GM19372 (cell line): ENCODE results near the gene STK39.

ENCODE experiments used
- ATAC-seq: cut with Tn5 transposase; IDR thresholded peaks from one replicate; pipeline ENCODE4 v1.9.1; 2021; ENCODE audit warnings: mild to moderate bottlenecking, low read depth, moderate library complexity; ENCODE audit not compliant: unreplicated experiment

STK39 gene

DNA sequence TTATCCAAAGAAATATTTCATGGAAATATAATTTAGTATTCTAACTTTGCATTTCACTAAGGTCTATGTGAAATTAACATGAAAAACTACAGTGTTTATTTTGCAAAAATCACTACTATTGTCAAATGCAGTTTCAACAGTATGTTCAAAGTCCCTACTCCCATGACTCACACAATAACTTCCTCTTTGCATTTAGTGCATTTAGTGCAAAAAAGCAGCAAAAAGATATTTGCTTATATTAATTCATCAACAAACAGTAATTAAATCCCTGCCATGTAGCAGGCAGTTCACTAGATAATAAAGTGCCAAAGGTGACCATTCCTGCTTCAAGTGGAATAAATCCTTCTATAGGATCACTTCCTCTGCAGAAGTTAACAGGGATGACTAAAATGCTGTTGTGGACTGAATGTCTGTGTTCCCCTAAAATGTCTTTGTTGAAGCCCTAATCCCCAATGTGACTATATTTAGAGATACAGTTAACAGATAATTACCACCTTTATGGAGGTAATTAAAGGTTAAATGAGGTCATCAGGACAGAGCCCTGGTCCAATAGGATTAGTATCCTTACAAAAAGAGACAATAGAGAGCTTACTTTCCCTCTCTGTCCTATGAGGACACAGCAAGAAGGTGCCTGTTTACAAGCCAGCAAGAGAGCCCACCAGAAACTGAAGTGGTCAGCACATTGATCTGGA lies 61.7 kb downstream of the STK39 start:
- ATAC-seq, result no peak

DNA sequence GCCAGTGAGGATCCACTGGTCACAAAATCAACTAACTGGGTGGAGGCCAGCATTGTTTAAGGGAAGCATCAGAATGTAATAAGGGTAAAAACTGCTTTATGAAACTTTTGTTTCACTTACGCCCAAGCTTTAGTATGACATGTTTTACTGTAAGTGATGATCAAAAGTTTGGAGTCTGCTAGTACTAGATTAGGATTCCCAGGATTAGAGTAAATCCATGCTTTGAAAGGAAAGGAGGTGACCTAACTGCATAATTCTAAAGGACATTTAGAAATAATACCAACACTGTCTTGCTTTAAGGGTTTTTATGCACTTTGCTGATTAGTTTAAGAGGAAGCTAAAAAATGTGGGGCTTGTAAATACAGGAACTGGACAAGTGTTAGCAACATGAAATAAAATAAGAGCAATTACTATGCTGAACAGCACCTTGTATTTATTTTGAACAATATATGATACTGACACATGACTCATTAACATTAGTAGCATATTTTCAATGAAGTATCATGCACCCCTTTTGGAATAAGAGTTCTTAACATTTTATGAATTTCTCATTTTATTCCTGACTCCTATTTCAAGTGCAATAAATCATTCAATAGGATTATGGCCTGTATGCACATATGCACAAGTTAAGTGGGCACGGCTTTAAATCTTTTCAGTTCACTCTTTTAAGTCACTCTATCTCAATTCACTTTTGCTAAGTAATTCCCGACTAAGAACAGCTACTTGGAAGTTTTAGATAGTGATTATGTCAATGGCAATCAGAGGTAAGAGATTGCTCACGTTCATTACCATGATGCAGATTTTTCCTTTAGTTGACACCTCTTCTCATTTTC lies 62.5 kb downstream of the STK39 start:
- no peak for ATAC-seq

DNA sequence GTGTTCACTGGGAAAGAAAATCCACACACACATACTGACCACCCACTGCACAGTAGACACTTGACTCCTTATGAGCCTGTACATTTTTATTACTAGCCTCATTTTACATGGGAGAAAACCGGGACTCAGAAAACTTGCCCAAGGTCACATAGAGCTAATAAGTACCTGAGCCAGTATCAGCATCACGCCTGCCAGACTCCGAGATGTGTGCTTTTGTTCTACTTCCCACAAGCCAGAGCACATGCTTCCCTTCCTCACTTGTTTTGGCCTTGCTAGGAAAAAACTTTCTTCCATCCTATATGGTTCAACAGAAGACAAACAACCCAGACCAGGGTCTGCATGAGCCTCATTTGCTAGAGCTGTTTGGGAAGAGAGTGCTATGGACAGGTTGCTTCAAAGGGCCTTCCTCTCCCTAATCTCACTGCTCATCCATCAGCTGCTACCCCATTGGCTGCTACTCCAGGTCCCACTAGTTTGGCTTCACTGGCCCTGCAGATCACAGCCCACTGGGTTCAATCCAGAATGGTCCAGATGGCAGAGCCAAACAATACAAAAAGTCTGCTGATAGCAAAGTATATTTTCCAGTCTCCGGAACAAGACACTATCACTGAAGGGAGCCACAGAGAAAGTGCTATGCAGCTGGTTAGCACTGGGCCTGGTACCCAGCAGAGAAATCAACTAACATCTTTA lies 63.9 kb downstream of the STK39 start:
- no peak for ATAC-seq

DNA sequence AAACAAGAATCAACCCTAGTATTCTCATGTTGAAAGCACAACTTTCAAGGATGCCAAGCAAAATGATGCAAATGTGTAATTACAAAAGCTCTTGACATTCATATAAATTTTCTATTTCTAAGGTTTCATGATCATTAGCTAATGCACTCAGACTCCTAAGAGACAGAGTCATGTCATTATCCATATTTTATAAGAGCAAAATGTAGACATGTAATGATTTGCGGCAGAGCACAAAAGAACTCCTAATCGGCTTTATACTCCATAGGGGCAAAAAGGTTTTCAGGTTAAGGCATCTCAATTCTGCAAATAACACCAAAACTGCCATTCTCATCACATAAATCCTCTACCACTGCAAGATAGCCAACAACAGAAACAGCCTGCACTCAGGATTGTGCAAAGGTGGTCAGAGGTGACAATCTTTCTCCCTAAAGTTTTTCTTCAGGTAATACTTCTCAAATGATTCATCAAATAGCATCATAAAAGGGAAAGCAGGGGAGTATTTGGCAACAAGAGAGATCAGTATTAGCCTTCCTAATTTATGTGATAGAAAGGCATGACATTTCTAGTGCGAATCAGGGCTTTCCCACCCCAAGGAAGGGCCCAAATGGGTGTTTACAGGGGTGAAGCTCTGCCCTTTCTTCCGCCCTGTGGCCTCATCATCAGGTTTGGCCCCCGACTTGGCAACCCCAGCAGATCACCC lies 64.7 kb downstream of the STK39 start:
- ATAC-seq, result no peak

DNA sequence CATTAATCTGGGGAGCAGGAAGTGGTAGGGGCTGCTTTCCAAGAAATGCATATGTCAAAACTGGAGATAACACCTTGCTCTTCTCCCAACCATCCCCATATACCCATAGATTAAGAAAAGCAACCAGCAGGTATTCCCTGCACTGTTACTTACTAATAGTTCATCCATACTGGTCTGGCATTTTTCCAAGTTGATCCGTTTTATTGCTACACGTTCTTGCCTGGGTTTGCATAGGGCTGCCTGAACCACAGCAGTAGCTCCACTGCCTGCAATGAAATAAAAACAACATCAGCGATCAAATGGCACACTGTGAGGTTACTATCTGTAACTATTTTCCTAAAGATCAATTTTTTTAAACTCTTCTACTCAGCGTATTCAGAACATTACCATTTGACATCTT lies 65.6 kb downstream of the STK39 start:
- no peak for ATAC-seq

DNA sequence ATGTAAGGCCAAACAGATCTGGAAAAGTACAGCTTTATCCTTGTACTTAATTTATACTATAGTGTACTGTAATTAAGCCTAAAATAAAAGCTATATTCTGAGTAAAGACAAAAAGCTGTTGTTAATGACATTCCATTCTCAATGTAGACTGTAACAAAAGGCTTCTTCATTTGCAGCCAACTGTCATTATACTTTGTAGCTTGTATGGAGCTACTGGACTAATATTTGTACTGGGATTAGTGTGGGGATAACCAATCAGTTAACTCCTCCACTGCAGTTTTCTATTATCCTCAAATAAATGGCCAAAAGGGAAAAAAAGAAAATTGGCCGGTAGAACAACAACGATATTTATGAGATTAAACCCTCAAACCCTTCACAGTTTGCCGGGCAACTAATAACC lies 66.5 kb downstream of the STK39 start:
- ATAC-seq, result no peak

DNA sequence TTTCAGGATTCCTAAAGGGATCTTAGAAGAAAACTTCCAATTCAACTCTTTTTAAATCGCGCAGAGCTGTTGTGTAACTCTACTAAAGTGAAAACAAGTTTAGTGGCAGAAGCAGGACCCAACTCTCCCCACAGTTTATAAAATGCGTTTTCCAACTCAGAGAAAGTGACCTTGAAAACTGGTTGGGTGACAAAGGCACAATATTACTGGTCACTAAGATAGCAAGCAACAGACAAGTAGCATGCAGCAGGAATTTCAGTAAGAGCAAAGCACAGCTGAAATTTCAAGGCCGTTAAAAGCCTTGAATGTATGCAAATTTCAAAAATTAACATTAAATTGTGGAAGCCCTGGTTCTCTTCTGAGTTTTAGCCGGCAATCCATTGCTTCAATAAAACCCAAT lies 66.9 kb downstream of the STK39 start:
- no peak for ATAC-seq

DNA sequence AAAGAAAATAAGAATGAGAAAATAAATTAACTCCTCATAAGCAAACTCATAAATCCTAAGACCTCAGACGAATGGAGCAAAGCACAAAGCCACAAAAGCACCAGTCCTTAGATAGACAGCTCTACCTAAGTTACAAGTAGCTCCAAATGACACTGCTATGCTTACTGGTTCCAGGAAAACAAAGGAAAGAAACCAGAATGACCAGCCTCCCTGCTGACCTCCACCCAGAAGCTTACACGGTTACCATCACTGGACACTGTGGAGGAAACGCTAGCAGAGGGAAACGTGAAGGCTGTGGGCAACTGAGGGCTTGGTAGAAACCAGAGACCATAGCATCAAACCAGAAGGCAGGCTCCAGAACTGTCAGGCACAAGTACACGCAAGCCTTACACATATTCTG lies 67.8 kb downstream of the STK39 start:
- no peak for ATAC-seq

DNA sequence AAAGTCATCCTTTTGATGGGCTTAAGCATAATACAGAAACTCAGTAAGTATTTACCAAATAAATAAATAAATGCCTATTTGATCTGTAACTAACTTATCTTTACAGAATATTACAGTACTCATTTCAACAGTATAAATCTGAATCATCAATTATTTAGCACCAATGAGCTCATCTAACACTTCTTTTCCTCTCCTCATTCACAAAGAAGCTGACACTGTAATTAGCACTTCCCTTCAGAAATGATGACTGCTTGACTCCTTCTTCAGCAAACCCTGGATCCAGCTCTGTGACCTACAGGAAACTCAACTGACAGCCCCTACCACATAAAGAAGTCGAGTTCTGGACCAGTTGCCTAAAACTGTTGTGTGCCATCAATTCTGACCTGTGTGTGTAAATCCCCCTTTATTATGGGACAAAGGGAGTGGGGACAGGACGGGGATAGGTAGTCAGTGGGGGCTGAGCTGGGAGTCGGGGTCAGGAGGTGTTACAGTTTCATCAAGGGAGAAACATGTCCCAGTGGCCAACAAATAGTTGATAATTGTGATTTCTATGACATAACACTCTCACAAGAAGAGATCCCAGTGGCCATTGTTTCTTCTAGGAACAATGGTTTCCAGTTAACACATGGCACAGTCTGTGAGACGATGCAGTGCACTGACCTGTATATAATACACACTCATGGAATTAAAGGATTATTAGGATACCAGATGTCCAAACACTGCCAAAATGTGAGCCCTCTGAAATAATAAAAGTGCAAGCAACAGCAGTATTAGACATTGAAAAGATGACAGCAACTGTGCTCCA lies 68.7 kb downstream of the STK39 start:
- no peak for ATAC-seq

DNA sequence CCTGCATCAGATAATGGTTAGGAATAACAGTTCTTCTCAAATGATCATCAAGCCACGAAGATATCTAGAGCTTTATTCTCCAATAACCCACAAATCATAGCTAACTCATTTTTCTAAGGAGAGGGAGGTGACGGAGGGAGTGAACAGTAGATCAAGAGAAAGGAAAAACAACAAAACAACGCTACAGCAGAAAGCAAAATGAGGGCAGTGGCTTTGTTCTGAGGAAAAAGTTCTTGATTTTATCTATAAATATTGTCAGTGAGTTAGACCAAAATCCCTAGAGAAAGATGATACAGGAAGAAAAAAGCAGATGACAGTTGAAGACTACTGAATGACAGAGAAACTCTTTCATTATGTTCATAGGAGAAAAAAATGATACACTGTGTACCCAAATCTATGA lies 71.0 kb downstream of the STK39 start:
- no peak for ATAC-seq

DNA sequence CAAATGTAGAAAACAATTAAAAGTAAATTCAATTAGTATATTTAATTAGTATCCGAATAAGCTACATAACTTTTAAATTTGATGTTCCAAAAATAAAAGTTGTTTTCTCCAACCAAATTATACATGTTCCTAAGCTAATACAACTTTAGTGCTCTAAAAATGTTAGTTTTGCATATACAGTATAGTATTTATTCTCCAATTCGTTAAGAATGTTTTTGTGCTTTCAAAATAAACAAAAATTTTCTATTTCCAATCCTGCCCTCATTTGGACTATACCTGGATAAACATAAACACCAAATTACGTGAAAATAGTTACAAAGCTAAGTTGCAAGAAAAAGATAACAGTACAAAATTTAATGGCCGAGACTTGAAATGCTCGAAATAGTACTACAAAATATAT lies 71.9 kb downstream of the STK39 start:
- no peak for ATAC-seq

DNA sequence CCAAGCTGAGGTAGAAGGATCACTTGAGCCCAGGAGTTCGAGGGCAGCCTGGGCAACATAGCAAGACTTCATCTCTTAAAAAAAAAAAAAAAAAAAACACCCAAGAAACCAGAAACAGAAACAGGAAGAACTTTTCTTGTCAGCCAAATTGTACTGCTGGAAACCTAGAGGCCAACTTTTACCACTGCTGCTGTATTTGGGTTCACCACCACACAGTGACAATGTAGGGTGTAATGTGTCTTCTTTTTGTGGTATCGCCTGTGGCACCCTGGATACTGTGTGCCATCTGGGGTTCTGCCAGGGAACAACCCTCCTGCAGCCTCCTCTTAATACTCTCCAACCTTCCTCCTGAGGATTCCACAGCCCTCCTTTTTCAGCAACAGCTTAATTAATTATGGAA lies 72.6 kb downstream of the STK39 start:
- ATAC-seq, result no peak

DNA sequence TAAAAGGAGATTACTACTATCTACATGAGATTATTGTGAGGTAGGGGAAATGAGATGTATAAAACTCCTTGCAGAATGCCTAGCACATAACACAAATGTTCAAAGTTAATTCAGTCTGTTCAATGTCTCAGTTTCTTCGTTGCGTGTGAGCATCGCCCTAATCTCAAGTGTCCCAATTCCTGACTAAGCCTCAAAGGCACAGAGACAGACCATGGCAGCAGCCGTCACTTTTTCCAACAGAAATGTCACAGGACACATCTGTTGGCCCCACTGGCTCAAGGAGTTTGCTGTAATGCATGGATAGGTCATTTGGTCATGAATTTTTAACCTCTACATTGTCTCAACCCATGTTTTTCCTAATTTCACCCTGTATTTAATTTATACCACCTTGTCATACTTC lies 75.3 kb downstream of the STK39 start:
- no peak for ATAC-seq

DNA sequence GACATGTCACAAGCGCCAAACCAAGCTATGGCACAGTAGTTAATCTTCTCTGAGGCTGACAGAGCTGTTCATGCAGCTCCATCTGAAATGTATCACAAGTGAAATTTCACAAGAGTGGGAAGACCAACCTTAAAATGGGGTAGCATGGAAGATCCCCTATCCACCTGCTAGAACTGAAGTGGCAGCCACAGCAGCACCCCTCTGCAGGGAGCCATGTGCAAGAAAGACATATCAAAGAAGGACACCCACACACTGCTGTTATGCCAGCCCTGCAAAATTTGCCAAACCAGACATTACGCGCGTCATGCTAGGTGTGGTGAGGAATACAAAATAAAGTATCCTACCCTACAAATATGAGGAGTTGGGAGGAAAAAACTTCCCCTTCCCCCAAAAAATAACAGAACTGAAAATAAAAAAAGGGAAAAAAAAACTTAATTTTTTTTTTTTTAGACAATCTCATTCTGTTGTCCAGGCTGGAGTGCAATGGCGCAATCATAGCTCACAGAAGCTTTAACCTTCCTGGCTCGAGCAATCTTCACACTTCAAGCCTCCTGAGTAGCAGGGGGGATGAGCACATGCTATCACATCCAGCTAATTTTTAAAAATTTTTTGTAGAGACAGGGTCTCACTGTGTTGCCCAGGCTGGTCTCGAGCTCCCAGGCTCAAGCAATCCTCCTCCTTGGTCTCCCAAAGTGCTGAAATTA lies 76.2 kb downstream of the STK39 start:
- ATAC-seq, result no peak

DNA sequence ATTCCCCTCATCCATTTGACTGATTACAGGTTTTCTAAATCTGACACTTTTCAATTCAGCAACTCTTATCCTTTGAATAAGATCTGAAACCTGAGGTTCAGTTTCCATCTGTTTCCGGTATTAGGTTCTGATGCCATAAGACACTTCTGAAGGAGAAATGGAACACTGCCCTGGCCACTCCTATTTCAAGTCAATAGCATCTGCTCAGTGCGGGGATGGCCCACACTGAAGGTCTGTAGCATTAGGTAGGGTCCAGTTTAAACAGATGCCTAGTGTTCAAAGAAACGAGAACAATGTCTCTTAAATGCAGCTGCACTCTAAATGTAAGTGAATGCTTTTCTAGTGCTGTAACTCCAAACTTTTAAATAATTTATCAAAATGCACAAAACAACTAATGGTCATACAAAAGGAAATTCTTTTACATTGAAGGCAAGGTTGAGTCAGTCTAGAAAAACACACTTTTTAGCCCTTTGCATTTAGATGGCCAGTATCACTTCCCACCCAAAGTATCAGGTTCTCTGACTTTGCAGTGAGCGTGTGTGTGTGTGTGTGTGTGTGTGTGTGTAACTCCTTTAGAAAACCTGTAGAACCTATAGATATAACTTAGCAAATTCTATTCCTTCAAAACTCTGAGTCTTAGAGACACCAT lies 78.2 kb downstream of the STK39 start:
- ATAC-seq, result no peak

DNA sequence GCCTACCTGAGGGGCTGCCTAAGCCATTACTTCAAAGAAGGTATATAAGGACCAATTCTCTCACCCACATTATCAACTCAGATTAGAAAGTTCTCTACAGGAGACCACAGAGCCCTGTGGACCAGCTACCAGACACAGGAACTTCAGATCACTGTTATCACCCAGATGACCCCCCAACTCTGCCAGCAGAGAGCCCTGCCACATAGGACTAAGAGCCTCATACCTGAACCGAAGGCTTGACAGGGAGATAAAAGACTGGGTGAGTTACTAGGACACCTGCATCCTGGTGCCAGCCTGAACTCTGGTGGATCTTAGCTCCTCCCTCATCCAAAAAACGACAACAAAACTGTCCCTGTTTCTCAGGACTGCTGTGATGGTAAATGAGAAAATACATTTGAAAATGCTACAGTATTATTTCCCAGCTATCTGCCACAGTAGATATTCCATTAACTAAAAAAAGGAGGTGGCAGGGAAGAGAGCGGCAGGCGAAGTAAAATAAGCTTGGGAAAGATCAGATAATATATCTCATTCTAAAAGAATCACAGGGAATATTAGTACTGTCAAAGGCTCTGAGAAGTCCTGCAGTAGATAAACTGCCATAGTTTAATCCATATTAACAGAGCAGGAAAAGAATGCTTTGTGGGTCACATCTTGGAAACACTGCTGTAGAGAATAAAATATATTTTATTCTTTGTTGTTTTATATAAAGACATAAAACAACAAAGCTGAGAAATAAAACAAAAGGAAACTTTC lies 79.7 kb downstream of the STK39 start:
- ATAC-seq, result no peak

DNA sequence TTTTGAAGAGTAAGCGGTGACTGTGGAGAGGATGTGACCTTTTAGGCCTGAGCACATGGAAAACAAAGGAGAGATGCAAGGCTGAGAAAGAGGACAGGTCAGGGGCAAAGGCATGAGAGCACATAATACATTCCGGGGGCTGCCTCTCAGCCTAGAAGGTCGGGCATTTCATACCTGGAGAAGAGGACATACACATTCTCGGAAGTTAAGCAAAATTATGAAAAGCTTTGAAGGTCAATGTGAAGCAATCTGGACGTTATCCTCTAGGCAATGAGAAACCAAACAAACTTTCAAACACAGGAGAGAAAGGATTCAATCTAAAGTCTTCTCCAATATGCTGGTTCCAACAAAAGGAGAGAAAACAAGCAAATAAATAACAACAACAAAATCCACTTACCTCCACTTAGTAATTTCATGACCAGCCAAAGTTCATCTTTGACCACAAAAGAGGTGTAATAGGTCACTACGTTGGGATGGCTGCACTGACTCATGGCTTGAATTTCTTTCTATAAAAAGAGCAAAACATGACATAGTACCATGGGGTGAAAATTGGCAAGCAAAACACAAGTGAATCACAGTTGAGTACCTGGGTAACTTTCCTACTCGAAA lies 80.4 kb downstream of the STK39 start:
- ATAC-seq, result no peak
